Femur (tissue), 1 donor: ENCODE measurements around the gene MYDGF.
"Not testable (repeated sequence)": the region's sequence is repeated elsewhere in the genome, so short reads cannot be mapped to it uniquely, and the experiment has no call there.

Source experiments
- DNase-seq: peaks from one replicate; pipeline ENCODE4 v3.0.0-alpha.2; 2017

Gene MYDGF

GRCh38 chr19:4699826-4700692 is 29.9 kb upstream of the MYDGF start:
- no peak for DNase-seq

GRCh38 chr19:4697304-4697703 is 27.2 kb upstream of the MYDGF start:
- no peak for DNase-seq

GRCh38 chr19:4695224-4695731 is 25.1 kb upstream of the MYDGF start:
- DNase-seq = peak; percentile 62

- no peak for DNase-seq
Measured at GRCh38 chr19:4694211-4694987, 24.3 kb upstream of the MYDGF start.

- no peak for DNase-seq
Measured at GRCh38 chr19:4693471-4694121, 23.5 kb upstream of the MYDGF start.

GRCh38 chr19:4693078-4693350 is 22.9 kb upstream of the MYDGF start:
- DNase-seq = no peak

- DNase-seq = no peak
Measured at GRCh38 chr19:4692251-4693077, 22.3 kb upstream of the MYDGF start.

- DNase-seq = no peak
Measured at GRCh38 chr19:4691373-4691772, 21.2 kb upstream of the MYDGF start.

GRCh38 chr19:4690361-4690760 is 20.2 kb upstream of the MYDGF start:
- no peak for DNase-seq

GRCh38 chr19:4689403-4689802 is 19.3 kb upstream of the MYDGF start:
- DNase-seq = no peak

GRCh38 chr19:4688587-4688986 is 18.4 kb upstream of the MYDGF start:
- DNase-seq = no peak

- DNase-seq = no peak
Measured at GRCh38 chr19:4687396-4687795, 17.3 kb upstream of the MYDGF start.

GRCh38 chr19:4686700-4687099 is 16.6 kb upstream of the MYDGF start:
- DNase-seq = no peak

- no peak for DNase-seq
Measured at GRCh38 chr19:4684312-4685095, 14.4 kb upstream of the MYDGF start.

GRCh38 chr19:4682417-4683200 is 12.5 kb upstream of the MYDGF start:
- DNase-seq = no peak

- not testable (repeated sequence) for DNase-seq
Measured at GRCh38 chr19:4680021-4680420, 9.9 kb upstream of the MYDGF start.

GRCh38 chr19:4678881-4679790 is 9.0 kb upstream of the MYDGF start:
- peak; percentile 57 for DNase-seq

GRCh38 chr19:4676955-4677731 is 7.0 kb upstream of the MYDGF start:
- DNase-seq = no peak

GRCh38 chr19:4675346-4675745 is 5.2 kb upstream of the MYDGF start:
- no peak for DNase-seq
